TTC549 (cell line): ENCODE data around the gene RUNX1.

Experiments
- FAIRE-seq: peaks from 2 replicates; lab custom pipeline; 2012; peaks lifted over from hg19 to GRCh38; lab: Jason Lieb, UNC

RUNX1 gene

DNA sequence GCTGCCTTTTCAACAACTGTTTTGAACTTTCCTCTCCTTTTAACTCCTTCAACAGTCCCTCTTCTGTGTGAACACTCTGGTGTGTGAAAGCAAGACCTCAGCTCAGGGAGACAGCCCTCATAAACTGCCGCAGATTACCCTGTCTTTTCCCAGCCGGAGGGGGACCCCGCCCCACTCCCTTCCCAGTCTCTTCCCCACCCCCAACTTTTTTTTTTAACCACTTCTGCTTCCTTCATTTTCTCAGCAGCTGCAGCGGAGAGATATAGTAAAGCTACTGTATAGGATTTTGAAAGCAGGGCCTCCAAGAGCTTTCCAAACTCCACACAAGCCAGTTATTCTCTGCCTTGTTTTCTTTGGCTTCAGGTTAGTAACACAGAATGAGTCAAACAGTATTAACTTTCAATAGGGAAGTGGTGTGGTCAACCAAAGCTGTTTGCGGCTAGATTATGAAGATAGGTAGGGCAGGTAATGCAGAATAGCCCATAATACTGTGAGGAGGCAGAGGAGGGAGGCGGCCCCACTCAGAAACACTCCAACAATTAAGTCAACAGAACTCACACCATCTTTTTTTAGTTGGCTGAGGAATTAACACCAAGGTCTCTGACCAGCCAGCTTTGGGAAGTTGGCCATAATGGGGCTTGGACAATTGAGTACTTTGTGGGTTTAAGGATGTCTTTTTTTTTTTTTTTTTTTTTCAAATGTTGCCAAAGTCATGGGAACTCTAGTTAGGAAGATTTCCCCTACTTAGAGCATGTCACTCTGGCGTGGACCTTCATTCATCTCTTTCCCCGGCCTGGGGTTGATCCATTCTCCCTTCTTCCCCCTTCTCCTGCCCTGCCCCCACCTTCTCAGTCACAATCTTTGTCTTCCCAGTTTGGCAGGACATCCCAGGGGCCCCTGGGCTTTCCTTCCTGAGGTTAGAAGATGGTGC, 203.3 kb downstream of the RUNX1 start:
- FAIRE-seq, result no peak

DNA sequence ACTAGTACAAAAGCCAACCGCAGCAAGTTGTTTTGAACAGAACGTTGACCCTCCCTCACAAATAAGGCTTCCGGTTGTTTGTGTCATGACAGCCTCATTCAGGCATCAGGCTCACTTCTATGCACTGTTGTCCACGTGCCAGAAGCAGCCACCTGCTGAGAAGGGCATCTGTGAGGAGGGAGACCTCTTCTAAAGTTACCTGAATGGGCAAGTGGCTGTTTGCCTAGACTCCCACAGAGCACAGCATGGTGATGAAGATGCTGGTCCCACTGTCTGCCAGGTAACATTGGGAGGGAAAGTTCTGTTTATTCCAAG, 204.2 kb downstream of the RUNX1 start:
- no peak for FAIRE-seq

DNA sequence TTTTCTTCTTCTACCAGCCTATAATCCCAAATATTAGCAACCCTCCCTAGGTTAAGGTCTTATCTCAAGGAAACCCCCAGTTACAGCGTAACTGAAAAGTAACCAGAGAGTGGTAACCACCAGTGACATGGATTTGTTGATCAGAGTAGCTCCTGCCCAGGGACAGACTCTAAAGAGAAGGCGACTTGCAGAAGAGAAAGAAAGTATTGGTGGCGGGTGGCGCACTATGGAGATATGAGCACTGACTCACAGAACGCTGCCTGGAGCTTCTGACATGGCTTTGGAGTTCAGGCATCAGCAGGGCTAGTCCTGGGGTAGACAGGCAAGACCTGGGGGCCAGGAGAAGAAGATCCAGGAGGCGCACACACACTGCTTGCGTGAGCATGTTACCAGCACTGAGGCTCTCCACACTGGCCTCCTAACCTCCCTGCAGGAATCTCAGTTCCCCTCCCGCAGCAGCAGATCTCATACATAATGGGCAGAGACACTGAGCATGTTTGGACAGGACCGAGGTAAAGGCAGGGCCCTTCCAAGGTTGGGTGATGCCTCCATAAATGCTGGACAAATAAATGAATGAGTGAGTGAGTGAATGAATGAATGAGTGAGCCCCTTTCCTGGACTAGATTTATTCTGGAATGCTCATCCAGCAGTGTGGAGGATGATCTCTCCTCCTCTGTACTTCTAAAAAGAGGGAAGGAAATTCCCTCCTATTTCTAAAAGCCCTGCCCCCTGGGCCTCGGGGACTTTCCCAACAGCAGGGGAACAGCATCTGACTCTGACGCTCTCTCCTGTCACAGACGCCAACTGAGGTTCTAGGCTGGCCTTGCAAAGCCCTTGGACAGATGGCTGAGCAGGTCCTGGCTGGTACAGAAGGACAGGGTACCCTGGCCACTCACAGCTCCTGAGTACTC, 204.8 kb downstream of the RUNX1 start:
- no peak for FAIRE-seq

GRCh38 chr21:34843562-34843961, 205.5 kb downstream of the RUNX1 start:
- no peak for FAIRE-seq

DNA sequence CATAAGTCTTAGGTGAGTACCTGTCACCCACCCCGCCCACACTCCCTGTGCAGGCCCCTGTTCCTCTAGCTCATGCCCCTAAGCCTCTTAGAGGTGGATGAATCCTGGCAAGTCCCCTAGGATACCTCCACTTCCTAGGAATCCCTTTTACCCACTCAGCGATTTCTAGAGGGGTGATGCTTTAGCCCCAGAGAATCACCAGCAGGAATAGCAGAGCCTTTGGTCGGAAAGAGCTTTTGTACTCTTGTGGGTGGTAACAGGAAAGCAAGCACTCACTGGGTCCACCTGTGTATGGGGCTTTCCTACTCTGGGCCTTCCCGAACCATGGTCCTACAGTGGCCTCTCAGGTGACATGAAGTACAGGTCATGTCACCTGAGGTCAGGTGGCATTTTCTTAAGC, 207.9 kb downstream of the RUNX1 start:
- no peak for FAIRE-seq

GRCh38 chr21:34840693-34841092, 208.4 kb downstream of the RUNX1 start:
- FAIRE-seq, result no peak

DNA sequence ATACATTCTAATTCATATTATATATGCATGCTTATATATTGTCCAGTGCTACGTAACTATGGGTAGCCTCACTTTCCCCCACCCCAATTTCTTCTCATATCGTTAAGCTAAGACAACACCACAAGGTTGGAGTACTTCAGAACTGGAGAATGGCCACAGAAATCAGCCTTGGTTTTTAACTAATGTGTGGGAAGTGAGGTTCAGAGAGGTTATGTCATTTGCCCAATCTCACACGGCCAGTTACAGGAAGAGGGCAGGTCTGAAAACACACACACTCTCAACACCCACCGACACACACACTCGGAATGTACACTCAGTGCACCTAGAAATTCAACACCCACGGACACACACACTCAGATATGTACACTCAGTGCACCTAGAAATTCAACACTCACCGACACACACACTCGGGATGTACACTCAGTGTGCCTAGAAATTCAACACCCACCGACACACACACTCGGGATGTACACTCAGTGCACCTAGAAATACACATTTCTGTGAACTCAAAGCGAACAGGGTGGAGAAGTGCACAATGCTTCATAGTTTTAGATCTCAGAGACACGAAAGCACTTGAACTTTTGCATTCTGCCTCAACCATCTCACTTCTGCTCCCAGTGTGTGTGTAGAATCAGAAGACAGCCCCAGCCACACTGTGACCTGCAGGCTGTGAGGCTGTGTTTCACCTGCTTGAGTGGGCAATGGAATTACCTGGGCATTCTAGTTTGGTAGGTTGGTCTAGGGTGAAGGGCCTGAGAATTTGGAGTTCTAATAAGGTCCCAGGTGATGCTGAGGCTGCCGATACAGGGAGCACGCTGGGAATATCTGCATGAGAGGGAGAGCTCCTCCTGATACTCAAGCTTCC, 209.9 kb downstream of the RUNX1 start:
- no peak for FAIRE-seq

- FAIRE-seq, result no peak
These were observed 212.1 kb downstream of the RUNX1 start for GRCh38 chr21:34836933-34837505.

GRCh38 chr21:34836103-34836932, 212.8 kb downstream of the RUNX1 start:
- FAIRE-seq, result no peak

GRCh38 chr21:34835526-34835925, 213.6 kb downstream of the RUNX1 start:
- FAIRE-seq, result no peak

- FAIRE-seq, result no peak
These were observed 214.1 kb downstream of the RUNX1 start for GRCh38 chr21:34834852-34835501.

DNA sequence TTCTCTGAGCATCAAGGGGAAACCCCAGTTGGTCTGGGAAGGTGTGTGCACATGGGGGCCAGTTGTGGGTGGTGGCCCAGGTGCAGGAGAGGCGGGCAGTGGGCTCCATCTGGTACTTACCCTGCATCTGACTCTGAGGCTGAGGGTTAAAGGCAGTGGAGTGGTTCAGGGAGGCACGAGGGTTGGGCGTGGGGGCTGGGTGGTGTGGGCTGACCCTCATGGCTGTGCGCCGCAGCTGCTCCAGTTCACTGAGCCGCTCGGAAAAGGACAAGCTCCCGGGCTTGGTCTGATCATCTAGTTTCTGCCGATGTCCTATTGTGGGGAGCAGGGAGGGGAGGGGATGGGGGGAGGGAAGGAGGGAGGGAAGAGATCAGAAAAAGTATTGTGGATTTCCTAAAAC, 214.8 kb downstream of the RUNX1 start:
- no peak for FAIRE-seq

GRCh38 chr21:34833465-34833864, 215.6 kb downstream of the RUNX1 start:
- FAIRE-seq, result no peak

DNA sequence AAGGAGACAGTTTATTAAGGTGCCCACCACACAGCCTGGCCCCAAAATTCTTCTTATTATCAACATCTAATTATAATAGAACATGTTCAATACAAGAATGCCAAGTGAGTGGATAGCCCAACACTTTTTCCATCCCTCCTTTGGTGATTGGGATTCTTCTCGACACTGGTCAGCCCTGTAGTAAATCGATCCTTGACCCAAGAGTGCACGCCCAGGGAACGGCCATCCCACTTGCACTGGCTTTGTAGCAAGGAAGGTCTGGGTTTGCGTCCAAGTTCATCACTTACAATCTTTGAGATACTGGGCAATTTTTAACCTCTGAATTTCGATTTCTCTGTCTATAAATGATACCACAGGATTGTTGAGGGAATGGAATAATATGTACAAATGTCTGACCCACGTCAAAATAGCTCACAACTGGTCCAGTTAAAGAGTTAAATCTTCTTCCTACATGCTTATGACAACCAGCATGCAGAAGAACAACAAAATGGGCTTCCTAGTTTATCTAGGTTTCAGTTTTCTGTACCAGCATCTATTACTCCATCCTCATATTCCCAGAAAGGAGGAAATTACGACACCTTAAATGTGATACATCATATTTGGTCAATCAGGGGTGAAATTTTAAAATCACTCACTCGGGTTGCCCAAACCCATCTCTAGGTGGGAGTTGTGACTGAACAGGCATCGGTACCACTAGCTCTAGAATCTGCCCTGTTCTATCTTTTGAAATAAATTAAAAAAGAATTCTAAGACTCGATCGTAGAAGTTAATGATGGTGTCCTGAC, 218.5 kb downstream of the RUNX1 start:
- no peak for FAIRE-seq

DNA sequence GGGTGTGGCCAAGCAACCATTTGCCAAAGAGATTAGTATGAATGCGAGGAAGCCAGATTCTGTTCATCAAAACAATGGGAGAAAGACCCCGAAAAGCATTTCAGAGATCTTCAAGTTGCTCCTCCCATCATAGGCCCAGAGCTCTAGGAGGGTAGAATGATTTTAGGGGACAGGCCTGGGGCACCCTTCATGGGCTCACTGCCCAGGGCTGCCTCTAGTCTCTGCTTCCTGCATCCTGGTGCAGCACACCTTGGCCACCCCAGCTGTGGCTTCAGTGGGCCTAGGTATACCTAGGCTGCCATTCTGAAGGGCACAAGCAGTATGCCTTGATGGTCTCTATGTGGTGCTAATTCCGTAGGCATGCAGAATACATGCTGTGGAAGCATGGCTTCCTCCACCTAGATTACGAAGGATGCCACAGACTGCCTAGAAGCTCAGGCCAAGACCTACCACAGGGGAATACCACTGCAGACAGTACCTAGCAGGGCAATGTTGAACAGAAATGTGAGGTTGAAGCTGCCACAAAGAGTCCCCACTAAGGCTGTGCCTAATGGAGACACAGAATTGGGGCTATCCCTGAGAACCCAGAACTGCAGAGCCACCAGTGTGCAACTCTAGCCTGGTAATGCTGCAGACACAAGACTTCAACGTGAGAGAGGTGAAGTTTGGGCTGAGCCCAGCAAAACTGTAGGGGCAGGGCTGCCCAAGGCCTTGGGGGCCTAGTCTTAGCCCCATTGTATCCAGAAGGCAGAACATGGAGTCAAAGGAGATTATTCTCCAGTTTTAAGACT, 221.5 kb downstream of the RUNX1 start:
- FAIRE-seq, result no peak

- no peak for FAIRE-seq
These were observed 222.3 kb downstream of the RUNX1 start for GRCh38 chr21:34826836-34827235.

GRCh38 chr21:34825948-34826548, 223.1 kb downstream of the RUNX1 start:
- FAIRE-seq, result no peak

DNA sequence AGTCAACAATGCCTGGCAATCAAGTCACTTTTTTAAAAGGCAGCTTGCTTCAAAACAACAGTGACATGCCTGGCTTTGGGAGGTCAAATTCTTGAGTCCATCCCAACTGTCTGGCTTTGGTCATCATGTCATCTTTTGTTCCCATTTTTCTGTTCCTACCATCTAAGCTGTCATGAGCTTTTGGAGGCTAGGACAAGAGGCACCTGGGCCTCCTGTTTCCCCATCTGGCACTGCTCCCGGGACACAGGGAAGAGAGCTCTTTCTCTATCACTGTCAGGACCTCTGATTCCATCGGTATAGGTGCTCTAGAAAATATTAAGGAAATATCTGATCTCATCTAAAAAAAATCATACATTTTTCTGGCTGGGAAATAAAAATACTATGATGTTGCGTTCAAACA, 224.0 kb downstream of the RUNX1 start:
- FAIRE-seq, result no peak
